ENCODE results near the gene ATRN.
"Not testable (repeated sequence)": the region's sequence is repeated elsewhere in the genome, so short reads cannot be mapped to it uniquely, and the experiment has no call there.

The ATRN gene

GRCh38 chr20:3470627-3471396 is at the start of gene ATRN:
Gene ATRN (plus strand): TSS chr20:3471018. CDS start chr20:3471108, 90 bp downstream.
- TF ChIP-seq CTCF (IDR thresholded peaks at IDR 0.05; ENCODE audit: unreplicated experiment in 3 of 3): no peak
- no peaks in the 10 kb centered on the region for H3K9me3 Mint-ChIP-seq
- H3K27ac Mint-ChIP-seq: peak within 1 kb of the TSS; percentile 39 to 93 (median 89)
- peaks cover 6% of the 10 kb centered on the region for H3K36me3 Mint-ChIP-seq (ENCODE audit: low read depth)
- H3K4me1 Mint-ChIP-seq: peaks cover 28% of the 10 kb centered on the region
- peaks cover 8% of the 10 kb centered on the region for H3K27me3 Mint-ChIP-seq (ENCODE audit: low read depth)
- H3K4me3 Mint-ChIP-seq: peak within 1 kb of the TSS; percentile 94 to 97 (median 96)

GRCh38 chr20:3421985-3422384 is 48.8 kb upstream of the ATRN start:
- H3K36me3 Mint-ChIP-seq (ENCODE audit: low read depth): no peaks in the 10 kb centered on the region
- peaks cover 4% of the 10 kb centered on the region for H3K27me3 Mint-ChIP-seq (ENCODE audit: low read depth)
- TF ChIP-seq CTCF (IDR thresholded peaks at IDR 0.05; ENCODE audit: unreplicated experiment in 3 of 3): no peak
- no peak overlapping the region for H3K4me3 Mint-ChIP-seq
- H3K9me3 Mint-ChIP-seq: no peaks in the 10 kb centered on the region
- H3K27ac Mint-ChIP-seq: no peak overlapping the region
- H3K4me1 Mint-ChIP-seq: no peaks in the 10 kb centered on the region

GRCh38 chr20:3423126-3423525 is 47.7 kb upstream of the ATRN start:
- no peak for TF ChIP-seq CTCF (IDR thresholded peaks at IDR 0.05; ENCODE audit: unreplicated experiment in 3 of 3)
- H3K27me3 Mint-ChIP-seq (ENCODE audit: low read depth): peaks cover 4% of the 10 kb centered on the region
- no peak overlapping the region for H3K4me3 Mint-ChIP-seq
- no peaks in the 10 kb centered on the region for H3K9me3 Mint-ChIP-seq
- no peaks in the 10 kb centered on the region for H3K4me1 Mint-ChIP-seq
- no peaks in the 10 kb centered on the region for H3K36me3 Mint-ChIP-seq (ENCODE audit: low read depth)
- no peak overlapping the region for H3K27ac Mint-ChIP-seq

GRCh38 chr20:3426766-3427165 is 44.1 kb upstream of the ATRN start:
- H3K27me3 Mint-ChIP-seq (ENCODE audit: low read depth); H3K4me1 Mint-ChIP-seq; H3K9me3 Mint-ChIP-seq; H3K4me3 Mint-ChIP-seq; H3K27ac Mint-ChIP-seq; H3K36me3 Mint-ChIP-seq (ENCODE audit: low read depth): not testable (repeated sequence)

- Mint-ChIP-seq H3K4me3 (no peak overlapping the region), H3K4me1 (no peaks in the 10 kb centered on the region), H3K27ac (peak overlapping the region in 1 of 3 experiments; percentile 63), H3K27me3 (ENCODE audit: low read depth) (peaks cover 3% of the 10 kb centered on the region), H3K36me3 (ENCODE audit: low read depth) (no peaks in the 10 kb centered on the region), H3K9me3 (no peaks in the 10 kb centered on the region)
- TF ChIP-seq CTCF (IDR thresholded peaks at IDR 0.05; ENCODE audit: unreplicated experiment in 3 of 3): no peak
These were observed 40.3 kb upstream of the ATRN start for GRCh38 chr20:3430376-3431069.

- Mint-ChIP-seq H3K4me1 (no peaks in the 10 kb centered on the region), H3K36me3 (ENCODE audit: low read depth) (no peaks in the 10 kb centered on the region), H3K9me3 (no peaks in the 10 kb centered on the region), H3K4me3 (no peak overlapping the region), H3K27me3 (ENCODE audit: low read depth) (peaks cover 3% of the 10 kb centered on the region), H3K27ac (peak overlapping the region in 1 of 3 experiments; percentile 63)
- no peak for TF ChIP-seq CTCF (IDR thresholded peaks at IDR 0.05; ENCODE audit: unreplicated experiment in 3 of 3)
These were observed 39.7 kb upstream of the ATRN start for GRCh38 chr20:3431109-3431508.

All from nephron (organoid).